ENCODE measurements around the gene ZNF358. TPM values are rescaled to one million over a fixed set of nuclear protein-coding genes. Genes with fewer than 3 reads are reported as not detected.

The ZNF358 gene
- total RNA-seq, result 163 TPM

DNA sequence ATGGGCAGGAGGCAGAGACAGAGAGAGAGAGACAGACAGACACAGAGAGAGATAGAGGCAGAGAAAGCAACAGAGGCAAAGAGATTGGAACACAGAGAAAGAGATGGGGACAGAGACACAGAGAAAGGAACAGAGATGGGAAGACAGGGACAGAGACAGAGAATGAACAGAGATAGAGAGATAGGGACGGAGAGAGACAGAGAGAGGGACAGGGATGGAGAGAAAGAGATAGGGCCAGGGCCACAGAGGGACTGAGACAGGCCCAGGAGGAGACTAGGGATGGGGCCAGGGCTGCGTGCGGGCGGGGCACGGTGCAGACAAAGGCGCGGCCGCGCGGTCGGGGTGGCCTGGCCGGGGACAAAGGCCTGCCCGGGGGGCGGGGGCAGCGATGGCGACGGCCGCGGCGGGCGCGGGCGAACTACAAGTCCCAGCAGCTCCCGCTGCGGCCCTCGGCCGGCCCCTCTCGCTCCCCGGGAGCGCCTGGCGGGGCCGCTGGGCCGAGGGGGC, at the start of gene ZNF358:
ZNF358 (plus strand) TSS at position 459 of the 507 bp plus-strand sequence. CDS start 3,140 bp downstream, outside the sequence.
- H3K9me3 ChIP-seq, result no peaks in the 10 kb centered on the region
- H3K27me3 ChIP-seq, result no peaks in the 10 kb centered on the region
- peaks cover 12 to 14% of the 10 kb centered on the region in 2 donors for H3K36me3 ChIP-seq
- peak in 1 of 2 donors; percentile 88 for DNase-seq (ENCODE audit: low spot score in 2 of 2)
- H3K4me1 ChIP-seq, result peaks cover 6 to 23% of the 10 kb centered on the region in 2 donors
- intact Hi-C loops (cut with DNase I), result loop anchor here (1.0 to 10.0 kb wide), 4 partner anchors 19 to 781 kb away; partner anchors contain the start of genes GPR108 and TRIP10
- H3K4me3 ChIP-seq, result peak within 1 kb of the TSS; percentile 70 to 97
- TF ChIP-seq, protein P1, sequence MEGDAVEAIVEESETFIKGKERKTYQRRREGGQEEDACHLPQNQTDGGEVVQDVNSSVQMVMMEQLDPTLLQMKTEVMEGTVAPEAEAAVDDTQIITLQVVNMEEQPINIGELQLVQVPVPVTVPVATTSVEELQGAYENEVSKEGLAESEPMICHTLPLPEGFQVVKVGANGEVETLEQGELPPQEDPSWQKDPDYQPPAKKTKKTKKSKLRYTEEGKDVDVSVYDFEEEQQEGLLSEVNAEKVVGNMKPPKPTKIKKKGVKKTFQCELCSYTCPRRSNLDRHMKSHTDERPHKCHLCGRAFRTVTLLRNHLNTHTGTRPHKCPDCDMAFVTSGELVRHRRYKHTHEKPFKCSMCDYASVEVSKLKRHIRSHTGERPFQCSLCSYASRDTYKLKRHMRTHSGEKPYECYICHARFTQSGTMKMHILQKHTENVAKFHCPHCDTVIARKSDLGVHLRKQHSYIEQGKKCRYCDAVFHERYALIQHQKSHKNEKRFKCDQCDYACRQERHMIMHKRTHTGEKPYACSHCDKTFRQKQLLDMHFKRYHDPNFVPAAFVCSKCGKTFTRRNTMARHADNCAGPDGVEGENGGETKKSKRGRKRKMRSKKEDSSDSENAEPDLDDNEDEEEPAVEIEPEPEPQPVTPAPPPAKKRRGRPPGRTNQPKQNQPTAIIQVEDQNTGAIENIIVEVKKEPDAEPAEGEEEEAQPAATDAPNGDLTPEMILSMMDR (IDR thresholded peaks at IDR 0.05), result no peak
- H3K27ac ChIP-seq, result peak within 1 kb of the TSS; percentile 90 to 96

DNA sequence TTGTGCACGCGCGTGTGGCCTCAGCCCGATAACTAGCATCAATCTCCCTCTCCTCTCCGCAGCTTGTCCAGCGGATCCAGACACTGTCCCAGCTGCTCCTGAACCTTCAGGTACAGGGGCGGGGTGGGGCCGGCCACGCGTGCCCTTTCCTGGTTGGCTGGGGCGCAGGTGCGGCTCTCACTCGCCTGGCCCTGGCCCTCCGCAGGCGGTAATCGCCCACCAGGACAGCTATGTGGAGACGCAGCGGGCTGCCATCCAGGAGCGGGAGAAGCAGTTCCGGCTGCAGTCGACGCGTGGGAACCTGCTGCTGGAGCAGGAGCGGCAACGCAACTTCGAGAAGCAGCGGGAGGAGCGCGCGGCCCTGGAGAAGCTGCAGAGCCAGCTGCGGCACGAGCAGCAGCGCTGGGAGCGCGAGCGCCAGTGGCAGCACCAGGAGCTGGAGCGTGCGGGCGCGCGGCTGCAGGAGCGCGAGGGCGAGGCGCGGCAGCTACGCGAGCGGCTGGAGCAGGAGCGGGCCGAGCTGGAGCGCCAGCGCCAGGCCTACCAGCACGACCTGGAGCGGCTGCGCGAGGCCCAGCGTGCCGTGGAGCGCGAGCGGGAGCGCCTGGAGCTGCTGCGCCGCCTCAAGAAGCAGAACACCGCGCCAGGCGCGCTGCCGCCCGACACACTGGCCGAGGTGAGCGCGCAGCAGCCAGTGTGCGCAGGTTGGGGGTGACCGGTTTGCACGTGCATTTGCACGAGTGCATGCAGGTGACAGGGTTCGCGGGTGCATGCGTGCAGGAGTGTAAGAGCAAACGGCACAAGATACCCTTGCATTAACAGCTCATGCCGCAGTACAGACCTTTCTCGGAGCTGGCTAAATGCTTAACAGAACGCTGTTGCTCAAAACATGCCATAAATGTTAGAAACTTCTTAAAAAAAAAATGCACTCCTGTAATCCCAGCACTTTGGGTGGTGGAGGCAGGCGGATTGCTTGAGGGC, 48.6 kb upstream of the ZNF358 start:
- Histone ChIP-seq H3K9me3 (no peaks in the 10 kb centered on the region), H3K36me3 (peaks cover 81 to 85% of the 10 kb centered on the region in 2 donors), H3K4me3 (no peak overlapping the region), H3K27ac (no peak overlapping the region), H3K27me3 (no peaks in the 10 kb centered on the region), H3K4me1 (no peaks in the 10 kb centered on the region)
- intact Hi-C loops (cut with DNase I), result no loop called here
- TF ChIP-seq, protein P1 (IDR thresholded peaks at IDR 0.05), result no peak
- no peak for DNase-seq (ENCODE audit: low spot score in 2 of 2)

GRCh38 chr19:7468840-7469239, 47.1 kb upstream of the ZNF358 start:
- intact Hi-C loops (cut with DNase I), result no loop called here
- TF ChIP-seq, protein P1 (IDR thresholded peaks at IDR 0.05), result no peak
- no peak overlapping the region for H3K4me3 ChIP-seq
- H3K27ac ChIP-seq, result no peak overlapping the region
- H3K27me3 ChIP-seq, result no peaks in the 10 kb centered on the region
- no peaks in the 10 kb centered on the region for H3K4me1 ChIP-seq
- DNase-seq (ENCODE audit: low spot score in 2 of 2), result no peak
- H3K9me3 ChIP-seq, result no peaks in the 10 kb centered on the region
- H3K36me3 ChIP-seq, result peaks cover 68 to 73% of the 10 kb centered on the region in 2 donors

DNA sequence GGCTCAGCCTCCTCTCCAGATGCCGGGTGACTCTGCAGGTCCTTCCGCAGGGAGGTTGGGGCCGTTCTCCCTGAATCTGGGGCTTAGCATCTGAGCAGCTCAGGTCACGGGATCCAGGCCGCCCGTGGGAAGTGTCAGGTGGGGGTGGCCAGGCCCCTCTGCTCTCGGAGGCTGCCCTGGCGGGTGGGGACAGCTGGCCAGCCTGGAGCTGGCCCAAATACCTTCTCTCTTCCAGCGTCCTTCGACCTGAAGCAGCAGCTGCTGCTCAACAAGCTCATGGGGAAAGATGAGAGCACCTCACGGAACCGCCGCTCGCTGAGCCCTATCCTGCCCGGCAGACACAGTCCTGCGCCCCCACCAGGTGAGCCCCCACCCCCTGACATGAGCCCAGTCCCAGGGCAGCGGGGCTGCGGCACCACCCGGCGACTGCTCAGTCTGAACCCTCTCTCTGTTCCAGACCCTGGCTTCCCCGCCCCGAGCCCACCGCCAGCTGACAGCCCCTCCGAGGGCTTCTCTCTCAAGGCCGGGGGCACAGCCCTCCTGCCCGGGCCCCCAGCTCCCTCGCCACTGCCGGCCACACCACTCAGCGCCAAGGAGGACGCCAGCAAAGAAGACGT, 46.1 kb upstream of the ZNF358 start:
- intact Hi-C loops (cut with DNase I), result no loop called here
- H3K9me3 ChIP-seq, result no peaks in the 10 kb centered on the region
- no peaks in the 10 kb centered on the region for H3K27me3 ChIP-seq
- TF ChIP-seq, protein P1 (IDR thresholded peaks at IDR 0.05), result no peak
- DNase-seq (ENCODE audit: low spot score in 2 of 2), result no peak
- no peak overlapping the region for H3K4me3 ChIP-seq
- no peak overlapping the region for H3K27ac ChIP-seq
- peaks cover 59 to 64% of the 10 kb centered on the region in 2 donors for H3K36me3 ChIP-seq
- H3K4me1 ChIP-seq, result no peaks in the 10 kb centered on the region

DNA sequence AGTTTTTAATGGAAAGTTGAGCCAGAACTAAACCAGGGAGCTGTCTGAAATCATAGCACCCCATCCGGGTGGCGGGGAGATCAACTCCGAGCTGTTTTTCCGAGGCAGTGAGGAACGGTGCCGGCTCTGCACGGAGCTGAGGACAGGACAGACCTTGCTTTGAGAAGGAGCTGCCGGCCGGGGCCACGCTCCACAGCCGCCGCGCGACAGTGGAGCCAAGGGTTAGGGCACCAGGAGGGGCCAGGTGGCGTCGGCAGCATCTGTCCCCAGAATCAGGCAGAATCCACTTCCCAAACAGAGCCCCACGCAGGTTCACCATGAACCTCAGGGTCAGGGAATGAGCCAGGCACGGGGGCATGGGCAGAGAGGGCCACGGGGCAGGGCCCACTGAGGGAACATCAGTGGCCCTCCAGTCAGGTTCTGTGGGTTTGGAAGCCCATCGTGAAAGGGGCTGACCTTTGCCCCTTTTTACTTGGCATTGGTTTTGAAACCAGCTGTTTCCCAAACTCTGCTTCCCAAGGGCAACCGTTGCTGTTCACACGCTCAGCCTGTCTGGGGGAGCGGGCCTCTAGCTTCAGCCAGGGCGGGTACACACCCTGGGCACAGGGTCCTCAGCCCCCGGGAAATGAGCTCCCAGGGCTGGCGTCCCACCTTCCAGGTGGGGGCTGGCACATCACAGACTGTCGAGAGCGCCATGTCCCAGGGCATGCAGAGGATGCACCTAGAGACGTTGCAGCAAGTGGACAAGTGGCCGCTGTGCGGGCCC, 45.2 kb upstream of the ZNF358 start:
- no peak for DNase-seq (ENCODE audit: low spot score in 2 of 2)
- H3K4me3 ChIP-seq, result no peak overlapping the region
- no peaks in the 10 kb centered on the region for H3K4me1 ChIP-seq
- no peaks in the 10 kb centered on the region for H3K27me3 ChIP-seq
- H3K36me3 ChIP-seq, result peaks cover 49 to 55% of the 10 kb centered on the region in 2 donors
- no peaks in the 10 kb centered on the region for H3K9me3 ChIP-seq
- H3K27ac ChIP-seq, result no peak overlapping the region
- TF ChIP-seq, protein P1 (IDR thresholded peaks at IDR 0.05), result no peak
- intact Hi-C loops (cut with DNase I), result no loop called here

All from ascending aorta (tissue), 2 donors.